Right lobe of liver (tissue), 6 donors: ENCODE data around the gene KCNE2. TPM values are rescaled to one million over a fixed set of nuclear protein-coding genes. Genes with fewer than 3 reads are reported as not detected.
A peak's percentile ranks its signal among the peaks of the same experiment; 100 is the strongest.

Experiments
- ATAC-seq, 4 donors: fragments of 200-7000 bp; cut with Tn5 transposase; one replicate each; pipeline ENCODE4 v1.9.1; 2020; ENCODE audit warnings: mild to moderate bottlenecking in 4 of 4, moderate library complexity in 4 of 4
- DNase-seq, 3 donors: peaks; one replicate each; pipeline ENCODE4 v3.0.0-alpha.2; 2020
- H3K27ac ChIP-seq, 3 donors: fragments of 200-600 bp; one replicate each; pipeline ENCODE4 v1.8.0; 2022
- H3K27me3 ChIP-seq, 2 donors: fragments of 200-600 bp; one replicate each; pipeline ENCODE4 v1.8.0; 2022
- H3K36me3 ChIP-seq, 4 donors: fragments of 200-600 bp; sonication (generic) in 1 of 4; one replicate each; pipeline versions ENCODE4 v1.5.1 to v1.8.0; 2017 to 2022; ENCODE audit warnings: control low read depth in 1 of 4
- H3K4me1 ChIP-seq, 4 donors: fragments of 200-600 bp; sonication (generic) in 1 of 4; one replicate each; pipeline versions ENCODE4 v1.5.1 to v1.8.0; 2017 to 2022; ENCODE audit warnings: control low read depth in 1 of 4
- H3K4me3 ChIP-seq, 3 donors: fragments of 200-600 bp; one replicate each; pipeline ENCODE4 v1.8.0; 2022
- H3K9me3 ChIP-seq, 4 donors: fragments of 200-600 bp; sonication (generic) in 1 of 4; one replicate each; pipeline versions ENCODE4 v1.5.1 to v1.8.0; 2017 to 2022; ENCODE audit warnings: control low read depth in 1 of 4
- CTCF ChIP-seq, 4 donors: fragments of 200-600 bp in 3 of 4; fragments of 450-650 bp in 1 of 4; IDR thresholded peaks; one replicate each; pipeline versions ENCODE4 v1.5.1 to v1.8.0; 2016 to 2022; ENCODE audit warnings: antibody characterized with exemption in 4 of 4, mild to moderate bottlenecking in 2 of 4
- POLR2A ChIP-seq: fragments of 450-650 bp; IDR thresholded peaks from one replicate; pipeline ENCODE4 v1.6.1; 2017; ENCODE audit warnings: antibody characterized with exemption, mild to moderate bottlenecking
- WGBS: methylation state at CpG from one replicate; pipeline ENCODE4 v1.1.6; 2018; ENCODE audit warnings: low coverage, low lambda C conversion rate; ENCODE audit not compliant: insufficient coverage; ENCODE audit errors: missing lambda C conversion rate; 5-methylcytosine and 5-hydroxymethylcytosine counted together
- intact Hi-C, 2 donors: fragments of 100-400 bp; cut with DNase I; formaldehyde crosslinking; loops; one replicate each; pipeline versions ENCODE4 v1.11.2 to v1.14.1; 2022
- total RNA-seq, 6 experiments: library from RNA; depleted of rRNA in 2 of 6; stranded (reverse); fragments of >200 nt in 2 of 6; fragmentation: NEBNext Ultra II Directional in 3 of 6; extraction: Animal tissue kit (Norgen Biotek cat#: 25700) in 3 of 6; gene quantifications; one replicate each; pipeline versions ENCODE4 v1.1.0 to v1.2.4, GENCODE V29; 2016 to 2023
- donor health status: DM: no; HTN: yes; CAD: no.
- donor health status: DM: no; HTN: no; CAD: no.
- donor health status: DM: no; HTN: no; CAD: no.
- donor health status: DM: no; HTN: yes; CAD: no.
- donor health status: DM: no; HTN: yes; CAD: no.

The KCNE2 gene
- total RNA-seq, 6 experiments from 2014 or later, result not detected

- DNase-seq (peak in 1 of 3 donors; percentile 11), ATAC-seq (no peak)
- intact Hi-C loops, result no loop called here
- no peaks in the 10 kb centered on the region for H3K9me3 ChIP-seq
- peaks cover 0 to 3% (median 0%) of the 10 kb centered on the region in 4 donors for H3K4me1 ChIP-seq
- no peak overlapping the region for H3K27ac ChIP-seq
- TF ChIP-seq CTCF (IDR thresholded peaks at IDR 0.05), result no peak
- TF ChIP-seq POLR2A, result no peak
- WGBS, result 71% methylated on average over 4 of the region's 12 CpGs
- no peaks in the 10 kb centered on the region for H3K36me3 ChIP-seq
- no peaks in the 10 kb centered on the region for H3K27me3 ChIP-seq
- H3K4me3 ChIP-seq, result no peak overlapping the region
Measured at GRCh38 chr21:34360488-34361241, 3.1 kb upstream of the KCNE2 start.

- Histone ChIP-seq H3K36me3 (no peaks in the 10 kb centered on the region), H3K27ac (no peak overlapping the region), H3K9me3 (no peaks in the 10 kb centered on the region), H3K27me3 (no peaks in the 10 kb centered on the region), H3K4me3 (no peak overlapping the region), H3K4me1 (peaks cover 0 to 3% (median 0%) of the 10 kb centered on the region in 4 donors)
- DNase-seq, result no peak
- peak in 3 of 4 donors; percentile 9 to 18 (median 12) for ATAC-seq
- TF ChIP-seq POLR2A (no peak), CTCF (IDR thresholded peaks at IDR 0.05) (peak in 1 of 4 donors; percentile 2)
- intact Hi-C loops, result no loop called here
- WGBS, result 9% methylated on average over 3 of the region's 3 CpGs
Measured at GRCh38 chr21:34362136-34362444, 1.7 kb upstream of the KCNE2 start.

- Histone ChIP-seq H3K36me3 (no peaks in the 10 kb centered on the region), H3K27me3 (no peaks in the 10 kb centered on the region), H3K27ac (no peak overlapping the region), H3K9me3 (no peaks in the 10 kb centered on the region), H3K4me1 (peaks cover 0 to 3% (median 0%) of the 10 kb centered on the region in 4 donors), H3K4me3 (no peak overlapping the region)
- TF ChIP-seq POLR2A, result no peak
- intact Hi-C loops, result no loop called here
- ATAC-seq (no peak), DNase-seq (no peak)
- 100% methylated on average over 1 of the region's 3 CpGs for WGBS
Measured at GRCh38 chr21:34362670-34363069, 1.1 kb upstream of the KCNE2 start.

GRCh38 chr21:34364921-34365320 is 1.1 kb downstream of the KCNE2 start:
- no peaks in the 10 kb centered on the region for H3K9me3 ChIP-seq
- no peak overlapping the region for H3K27ac ChIP-seq
- no peak for TF ChIP-seq POLR2A
- TF ChIP-seq CTCF (IDR thresholded peaks at IDR 0.05), result no peak
- DNase-seq (no peak), ATAC-seq (no peak)
- no peaks in the 10 kb centered on the region for H3K27me3 ChIP-seq
- H3K36me3 ChIP-seq, result no peaks in the 10 kb centered on the region
- intact Hi-C loops, result no loop called here
- peaks cover 0 to 3% (median 0%) of the 10 kb centered on the region in 4 donors for H3K4me1 ChIP-seq
- no peak overlapping the region for H3K4me3 ChIP-seq

GRCh38 chr21:34365809-34366208 is 2.0 kb downstream of the KCNE2 start:
- no peak for TF ChIP-seq POLR2A
- TF ChIP-seq CTCF (IDR thresholded peaks at IDR 0.05), result no peak
- H3K36me3 ChIP-seq, result no peaks in the 10 kb centered on the region
- no peak overlapping the region for H3K27ac ChIP-seq
- no peak overlapping the region for H3K4me3 ChIP-seq
- intact Hi-C loops, result no loop called here
- no peak for ATAC-seq
- WGBS, result 65% methylated on average over 5 of the region's 6 CpGs
- H3K9me3 ChIP-seq, result no peaks in the 10 kb centered on the region
- DNase-seq, result peak in 1 of 3 donors; percentile 6
- H3K4me1 ChIP-seq, result peaks cover 0 to 3% (median 0%) of the 10 kb centered on the region in 4 donors
- no peaks in the 10 kb centered on the region for H3K27me3 ChIP-seq
